Stimulated activated CD4-positive, alpha-beta T cell treated with anti-CD3 and anti-CD28 coated beads, Interleukin-15, amount 100 ng/mL, for 24 hours (primary cell): ENCODE results near the gene PTDSS2.
"Not testable (repeated sequence)": the region's sequence is repeated elsewhere in the genome, so short reads cannot be mapped to it uniquely, and the experiment has no call there.

Experiments used
- DNase-seq: peaks from one replicate; pipeline ENCODE4 v3.0.0-alpha.2; 2020

PTDSS2 gene

DNA sequence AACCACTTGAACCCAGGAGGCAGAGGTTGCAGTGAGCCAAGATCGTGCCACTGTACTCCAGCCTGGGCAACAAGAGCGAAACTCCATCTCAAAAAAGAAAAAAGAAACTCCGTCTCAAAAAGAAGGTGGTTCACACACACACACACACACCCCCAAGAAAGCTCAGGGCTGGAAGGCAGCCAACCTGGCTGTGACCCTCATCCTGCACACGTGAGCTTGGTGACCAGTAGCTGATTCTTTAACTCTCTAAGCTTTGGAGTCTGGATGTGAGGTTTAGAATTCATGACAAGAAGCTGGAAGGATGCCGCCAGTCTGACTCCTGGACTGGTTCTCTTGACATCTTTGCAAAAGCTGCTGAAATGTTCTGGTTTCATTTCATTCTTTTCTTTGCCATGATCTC is 58.9 kb downstream of the PTDSS2 start:
- no peak for DNase-seq

DNA sequence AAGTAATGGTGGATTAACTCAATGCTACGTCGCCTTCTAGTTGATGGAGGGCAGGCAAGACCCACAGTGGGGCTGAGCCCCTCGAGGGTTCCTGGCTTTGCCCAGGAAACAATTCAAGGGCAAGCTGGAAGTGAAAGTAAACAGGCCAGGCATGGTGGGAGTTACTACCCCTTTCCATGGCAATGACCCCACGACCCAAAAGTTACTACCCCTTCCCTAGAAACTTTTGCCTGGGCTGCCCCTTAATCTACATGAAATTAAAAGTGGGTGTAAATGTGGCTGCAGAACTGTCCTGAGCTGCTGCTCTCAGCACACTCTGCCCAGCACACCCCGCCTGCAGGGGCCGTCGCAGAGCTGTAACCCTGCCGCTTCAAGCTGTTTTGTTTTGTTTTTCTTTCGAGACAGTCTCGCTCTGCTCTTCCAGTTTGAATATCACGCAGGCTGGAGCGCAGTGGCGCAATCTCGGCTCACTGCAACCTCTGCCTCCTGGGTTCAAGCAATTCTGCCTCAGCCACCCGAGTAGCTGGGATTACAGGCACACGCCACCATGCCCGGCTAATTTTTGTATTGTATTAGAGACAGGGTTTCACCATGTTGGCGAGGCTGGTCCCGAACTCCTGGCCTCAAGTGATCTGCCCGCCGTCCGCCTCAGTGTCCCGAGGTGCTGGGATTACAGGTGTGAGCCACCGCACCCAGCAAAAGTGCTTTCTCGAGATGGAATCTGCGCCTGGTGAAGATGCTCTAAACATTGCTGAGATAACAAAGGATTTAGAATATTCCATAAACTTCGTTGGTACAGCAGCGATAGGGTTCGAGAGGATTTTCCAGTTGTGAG is 62.9 kb downstream of the PTDSS2 start:
- no peak for DNase-seq

DNA sequence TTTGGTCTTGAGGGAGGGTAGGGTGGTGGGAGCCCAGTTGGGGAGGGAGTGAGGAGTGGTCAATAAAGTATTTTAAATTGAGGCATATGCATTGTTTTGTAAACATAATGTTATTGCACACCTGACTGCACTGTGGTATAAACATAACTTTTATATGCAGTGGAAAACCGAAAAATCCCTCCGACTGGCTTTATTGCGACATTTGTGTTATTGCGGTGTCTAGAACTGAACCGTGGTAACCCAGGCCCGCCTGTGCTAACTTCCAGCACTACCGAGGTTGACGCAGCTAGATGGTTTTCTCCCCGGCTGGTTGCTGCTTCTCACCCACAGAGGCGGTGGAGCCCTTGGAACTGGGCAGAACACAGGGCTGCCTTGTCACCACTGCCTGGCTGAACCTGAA is 64.5 kb downstream of the PTDSS2 start:
- DNase-seq = no peak

DNA sequence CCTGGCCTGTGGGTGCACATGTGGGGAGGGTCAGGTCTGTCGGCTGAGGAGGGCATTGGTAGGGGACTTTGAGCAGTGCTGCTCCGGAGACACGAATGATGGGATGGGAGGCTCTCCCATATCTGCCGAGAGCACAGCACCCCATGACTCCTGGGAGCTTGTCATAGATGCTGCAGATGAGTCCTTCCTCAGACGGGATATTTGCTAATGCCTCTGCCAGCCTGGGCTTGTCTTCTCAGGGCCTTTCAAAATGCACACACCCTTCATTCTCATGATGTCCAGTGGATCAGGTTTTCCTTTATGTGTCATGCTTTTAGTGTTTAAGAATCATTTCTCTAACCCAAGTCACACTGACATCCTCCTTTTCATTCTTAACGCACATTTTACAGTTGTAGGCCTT is 65.1 kb downstream of the PTDSS2 start:
- no peak for DNase-seq

DNA sequence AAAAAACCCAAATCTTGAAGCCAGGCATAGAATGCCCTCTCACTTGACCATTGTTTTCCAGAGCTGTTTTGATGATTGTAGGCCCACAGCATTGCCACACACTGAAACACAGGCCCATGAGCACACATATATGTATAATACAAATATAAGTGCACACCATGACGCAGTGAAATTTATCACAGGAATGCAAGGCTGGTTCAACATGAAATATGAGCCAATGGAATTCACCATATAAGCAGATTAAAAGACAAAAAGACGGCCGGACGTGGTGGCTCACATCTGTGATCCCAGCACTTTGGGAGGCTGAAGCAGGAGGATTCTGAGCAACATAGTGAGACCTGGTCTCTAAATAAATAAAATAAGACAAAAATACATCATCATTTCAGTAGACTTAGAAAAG is 66.3 kb downstream of the PTDSS2 start:
- no peak for DNase-seq

DNA sequence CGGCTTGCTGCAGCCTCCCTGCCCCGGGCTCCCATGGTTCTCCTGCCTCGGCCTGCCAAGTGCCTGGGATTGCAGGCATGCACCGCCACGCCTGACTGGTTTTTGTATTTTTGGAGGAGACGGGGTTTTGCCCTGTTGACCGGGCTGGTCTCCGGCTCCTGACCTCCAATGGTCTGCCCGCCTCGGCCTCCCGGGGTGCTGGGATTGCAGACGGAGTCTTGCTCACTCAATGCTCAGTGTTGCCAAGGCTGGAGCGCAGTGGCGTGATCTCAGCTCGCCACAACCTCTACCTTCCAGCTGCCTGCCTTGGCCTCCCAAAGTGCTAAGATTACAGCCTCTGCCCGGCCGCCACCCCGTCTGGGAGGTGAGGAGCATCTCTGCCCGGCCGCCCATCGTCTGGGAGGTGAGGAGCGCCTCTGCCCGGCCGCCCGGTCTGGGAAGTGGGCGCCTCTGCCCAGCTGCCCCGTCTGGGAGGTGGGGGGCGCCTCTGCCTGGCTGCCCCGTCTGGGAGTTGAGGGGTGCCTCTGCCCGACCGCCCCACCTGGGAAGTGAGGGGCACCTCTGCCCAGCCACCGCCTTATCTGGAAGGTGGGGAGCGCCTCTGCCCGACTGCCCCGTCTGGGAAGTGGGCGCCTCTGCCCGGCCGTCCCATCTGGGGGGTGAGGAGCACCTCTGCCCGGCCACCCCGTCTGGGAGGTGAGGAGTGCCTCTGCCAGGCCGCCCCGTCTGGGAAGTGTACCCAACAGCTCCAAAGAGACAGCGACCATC is 67.0 kb downstream of the PTDSS2 start:
- not testable (repeated sequence) for DNase-seq

DNA sequence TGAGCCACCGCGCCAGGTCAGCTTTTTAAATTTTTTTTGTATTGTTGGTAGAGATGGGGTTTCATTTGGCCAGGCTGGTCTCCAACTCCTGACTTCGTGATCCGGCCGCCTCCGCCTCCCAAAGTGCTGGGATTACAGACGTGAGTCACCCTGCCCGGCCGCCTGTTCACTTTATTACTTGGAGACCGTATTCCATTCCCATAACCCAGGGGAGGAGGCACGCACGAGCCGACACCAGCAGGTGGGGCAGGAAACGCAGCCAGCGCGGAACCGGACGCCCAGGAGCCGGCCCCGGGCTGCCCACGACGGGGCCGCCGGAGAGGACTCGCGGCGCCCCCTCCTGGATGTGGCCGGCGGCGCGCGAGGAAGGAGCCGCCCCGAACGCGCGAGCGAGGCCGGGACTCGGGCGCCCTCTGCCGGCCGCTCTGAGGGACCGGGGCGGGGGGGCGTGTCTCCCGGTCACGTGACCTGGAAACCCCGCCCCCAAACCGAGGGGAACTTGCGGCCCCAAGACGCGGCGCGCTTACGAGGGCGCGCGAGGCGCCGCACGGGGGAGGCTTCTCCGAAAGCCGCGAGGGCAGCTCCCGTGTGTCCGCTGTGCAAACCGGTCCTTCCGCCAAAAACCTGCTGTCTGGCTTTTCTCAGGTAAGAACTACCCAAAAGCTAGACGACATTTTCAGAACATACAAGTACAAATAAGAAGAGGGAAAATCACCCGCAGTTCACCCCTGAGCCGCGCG is 68.6 kb downstream of the PTDSS2 start:
- peak; percentile 87 for DNase-seq

DNA sequence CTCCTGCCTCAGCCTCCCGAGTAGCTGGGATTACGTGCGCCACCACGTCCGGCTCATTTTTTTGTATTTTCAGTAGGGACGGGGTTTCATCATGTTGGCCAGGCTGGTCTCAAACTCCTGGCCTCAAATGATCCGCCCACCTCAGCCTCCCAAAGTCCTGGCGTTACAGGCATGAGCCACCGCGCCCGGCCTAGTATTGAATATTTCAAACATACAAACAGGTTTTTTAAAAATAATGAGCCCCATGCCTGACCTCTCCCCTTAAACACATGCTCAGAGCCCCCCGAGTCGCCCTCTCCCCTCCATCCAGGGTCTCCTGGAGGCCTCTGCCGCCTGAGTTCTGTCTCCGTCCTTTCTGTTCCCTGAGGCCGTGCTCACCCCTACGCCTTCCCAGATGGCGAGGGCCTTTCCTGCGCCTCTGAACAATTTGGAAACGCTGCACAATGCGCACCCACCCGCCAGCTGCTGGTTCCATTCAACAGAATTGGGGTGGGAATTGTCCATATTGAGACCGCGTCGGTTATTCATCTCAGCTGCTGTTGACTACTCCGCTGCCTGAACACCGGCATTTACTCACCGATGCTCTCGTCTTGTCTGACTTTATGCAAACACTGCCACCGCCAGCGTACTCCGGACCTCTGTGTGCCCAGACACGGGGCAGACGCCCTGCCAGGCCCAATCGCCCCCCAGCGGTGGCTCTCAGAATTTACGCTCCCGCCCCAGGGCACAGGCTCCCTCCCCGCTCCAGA is 70.5 kb downstream of the PTDSS2 start:
- DNase-seq = peak; percentile 29

DNA sequence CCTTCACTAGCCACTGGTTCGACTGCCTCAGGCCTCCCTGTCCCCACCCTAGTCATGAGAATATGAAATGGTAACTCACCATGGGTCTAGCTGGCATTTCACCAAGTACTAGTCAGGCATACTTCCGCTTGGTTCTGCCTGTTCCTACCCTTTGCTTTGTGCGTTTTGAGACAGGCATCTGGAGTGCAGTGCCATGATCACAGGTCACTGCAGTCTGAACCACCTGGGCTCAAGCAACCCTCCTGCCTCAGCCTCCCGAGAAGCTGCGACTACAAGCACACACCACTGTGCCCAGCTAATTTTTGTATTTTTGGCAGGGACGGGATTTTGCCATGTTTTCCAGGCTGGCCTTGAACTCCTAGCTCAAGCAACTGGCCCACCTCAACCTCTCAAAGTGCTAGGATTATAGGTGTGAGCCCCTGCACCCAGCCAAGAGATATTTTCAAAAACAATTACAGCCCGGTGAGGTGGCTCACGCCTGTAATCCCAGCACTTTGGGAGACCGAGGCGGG is 71.2 kb downstream of the PTDSS2 start:
- DNase-seq = no peak

DNA sequence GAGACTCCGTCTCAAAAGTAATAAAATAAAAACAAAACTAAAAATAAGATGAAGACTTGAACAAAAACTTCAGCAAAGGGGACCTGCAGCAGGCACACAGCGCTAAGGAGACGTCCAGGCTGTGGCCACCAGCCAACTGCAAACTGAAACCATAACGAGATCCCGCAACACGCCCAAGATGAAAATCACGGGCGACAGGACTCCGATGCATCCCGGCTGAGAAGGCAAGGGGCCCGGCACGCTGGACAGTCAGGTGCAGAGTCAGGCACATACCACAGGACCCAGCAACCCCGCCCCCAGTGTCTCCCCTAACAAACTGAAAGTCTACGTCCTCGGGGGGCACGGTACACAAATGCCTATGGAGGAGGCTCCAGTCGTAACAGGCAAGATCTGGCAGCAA is 76.1 kb downstream of the PTDSS2 start:
- no peak for DNase-seq

DNA sequence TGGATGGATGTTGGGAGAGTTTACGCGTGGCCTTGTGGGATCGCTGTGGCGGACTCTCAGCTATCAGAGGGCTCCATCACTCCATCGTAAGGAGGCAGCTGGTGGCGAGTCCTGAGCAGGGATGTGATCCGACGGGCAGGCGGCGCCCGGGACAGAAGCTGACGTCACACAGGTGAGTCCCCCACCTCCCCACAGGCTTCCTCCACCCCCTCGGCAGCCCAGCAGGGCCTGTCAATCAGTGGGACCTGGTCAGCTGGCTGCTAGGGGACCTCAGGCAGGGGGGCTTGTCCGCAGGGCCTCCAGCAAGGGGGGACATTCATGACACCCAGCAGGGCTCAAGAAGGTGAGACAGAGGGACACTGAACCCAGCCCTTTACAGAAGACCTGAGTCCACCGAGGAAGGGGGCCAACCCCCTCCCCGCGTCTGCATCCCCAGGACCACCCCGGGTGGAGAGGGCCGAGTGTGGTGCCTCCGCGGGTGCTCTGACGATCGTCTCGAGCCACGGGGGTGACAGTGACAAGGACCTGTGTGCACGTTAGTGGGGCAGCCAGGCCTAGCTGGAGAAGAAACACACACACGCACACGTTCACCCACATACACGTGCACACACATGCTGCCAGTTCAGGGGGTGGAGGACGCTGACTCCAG is 78.2 kb downstream of the PTDSS2 start:
- no peak for DNase-seq

DNA sequence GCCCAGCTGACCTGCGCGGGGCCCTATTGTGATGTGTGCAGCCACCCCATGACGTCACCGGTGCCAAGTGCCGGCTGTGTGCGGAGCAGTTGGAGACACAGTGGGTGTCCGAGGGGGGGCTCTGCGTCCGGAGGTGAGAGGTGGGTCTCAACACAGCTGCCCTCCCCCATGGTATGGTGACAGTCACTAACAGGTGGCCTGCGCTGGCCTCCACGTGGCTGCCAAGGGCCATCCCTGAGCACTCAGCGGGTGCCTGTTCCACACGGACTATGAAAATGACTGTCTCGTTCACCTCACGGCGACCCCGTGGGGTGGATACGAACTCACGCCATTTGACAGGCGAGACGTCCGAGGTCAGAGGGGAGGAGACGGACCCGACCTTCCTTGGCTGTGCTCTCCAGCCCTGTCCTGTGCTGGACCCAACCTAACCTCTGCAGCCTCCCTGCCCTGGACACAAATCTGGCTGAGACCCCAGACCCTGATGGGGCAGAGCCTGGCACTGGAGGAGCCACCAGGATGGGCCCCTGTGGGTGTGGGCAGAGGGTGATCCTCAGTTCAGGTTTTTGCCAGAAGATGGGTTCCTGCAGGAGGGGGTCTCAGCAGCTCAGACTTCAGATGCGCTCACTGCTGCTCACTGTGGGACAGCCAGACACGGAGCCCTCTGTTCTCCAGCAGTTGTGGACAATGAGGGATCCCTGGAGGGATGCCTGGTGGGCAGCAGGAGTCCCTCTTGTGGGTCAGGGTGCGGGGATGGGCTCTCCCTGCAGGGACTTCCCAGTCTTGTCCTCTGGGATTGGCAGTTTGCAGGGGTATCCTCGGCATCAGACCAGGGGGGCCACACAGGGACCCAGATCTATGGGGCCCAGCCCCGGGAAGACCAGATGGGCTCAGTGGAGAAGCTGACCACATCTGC is 79.0 kb downstream of the PTDSS2 start:
- DNase-seq = no peak

DNA sequence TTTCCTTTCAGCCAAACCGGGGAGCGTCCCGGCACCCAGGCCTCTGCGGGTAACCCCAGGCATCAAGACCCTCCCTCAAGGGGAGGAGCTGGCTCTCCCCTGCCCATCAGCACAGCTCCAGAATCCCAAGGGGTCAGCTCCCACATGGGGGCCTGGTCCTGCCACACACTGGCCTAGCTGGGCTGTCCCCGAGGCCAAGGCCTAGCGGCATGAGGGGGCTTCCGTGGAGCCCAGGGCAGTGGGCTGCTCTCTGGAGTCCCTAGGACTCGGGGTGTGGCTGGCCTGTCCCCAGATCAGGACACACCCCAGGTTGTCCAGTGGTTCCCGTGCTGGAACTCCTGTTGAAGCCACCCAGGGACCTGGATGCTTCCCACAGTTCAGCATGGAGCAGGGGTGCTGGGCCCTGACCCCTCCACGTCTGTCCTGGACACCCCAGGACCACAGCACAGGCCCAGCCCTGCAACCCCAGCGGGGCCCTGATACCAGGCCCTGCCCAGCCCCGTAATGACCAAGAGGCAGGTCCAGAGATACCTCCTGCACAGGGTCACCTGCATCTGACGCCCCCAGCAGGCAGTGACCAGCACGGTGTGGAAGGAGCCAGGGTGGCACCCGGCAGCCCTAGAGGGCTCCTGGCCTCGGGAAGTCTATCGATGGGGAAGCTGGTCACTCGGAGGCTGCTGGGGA is 79.8 kb downstream of the PTDSS2 start:
- DNase-seq = no peak

DNA sequence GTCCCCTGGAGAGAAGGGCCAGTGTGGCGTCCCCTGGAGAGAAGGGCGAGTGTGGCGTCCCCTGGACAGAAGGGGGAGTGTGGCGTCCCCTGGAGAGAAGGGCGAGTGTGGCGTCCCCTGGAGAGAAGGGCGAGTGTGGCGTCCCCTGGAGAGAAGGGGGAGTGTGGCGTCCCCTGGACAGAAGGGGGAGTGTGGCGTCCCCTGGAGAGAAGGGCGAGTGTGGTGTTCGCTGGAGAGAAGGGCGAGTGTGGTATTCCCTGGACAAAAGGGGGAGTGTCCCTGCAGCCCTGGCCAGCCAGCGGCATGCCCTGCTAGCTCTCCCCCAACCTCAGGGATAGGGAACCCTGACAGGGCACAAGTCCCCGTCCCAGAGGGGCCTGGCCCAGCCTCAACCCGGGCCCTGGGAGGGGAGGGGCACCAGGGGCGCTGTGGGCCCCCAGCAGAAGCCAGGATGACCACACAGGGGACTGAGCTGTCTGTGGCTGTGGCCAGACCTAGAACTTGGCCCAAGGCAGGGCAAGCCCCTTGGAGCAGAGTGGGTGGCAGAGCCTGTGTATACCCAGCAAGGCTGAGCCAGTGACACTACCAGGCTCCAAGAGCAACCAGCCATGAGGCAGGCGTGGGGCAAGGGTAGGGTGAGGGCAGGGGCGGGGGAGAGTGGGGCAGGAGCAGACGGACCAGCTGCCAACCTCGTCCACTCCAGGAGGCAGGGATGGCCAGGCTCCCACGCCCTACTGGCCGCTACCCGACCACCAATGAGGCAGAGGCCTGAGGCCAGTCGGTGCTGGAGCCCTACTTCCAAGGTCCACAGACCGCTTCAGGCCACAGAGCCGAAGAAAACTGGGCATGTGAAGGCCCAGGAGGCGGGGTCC is 81.1 kb downstream of the PTDSS2 start:
- DNase-seq = no peak

DNA sequence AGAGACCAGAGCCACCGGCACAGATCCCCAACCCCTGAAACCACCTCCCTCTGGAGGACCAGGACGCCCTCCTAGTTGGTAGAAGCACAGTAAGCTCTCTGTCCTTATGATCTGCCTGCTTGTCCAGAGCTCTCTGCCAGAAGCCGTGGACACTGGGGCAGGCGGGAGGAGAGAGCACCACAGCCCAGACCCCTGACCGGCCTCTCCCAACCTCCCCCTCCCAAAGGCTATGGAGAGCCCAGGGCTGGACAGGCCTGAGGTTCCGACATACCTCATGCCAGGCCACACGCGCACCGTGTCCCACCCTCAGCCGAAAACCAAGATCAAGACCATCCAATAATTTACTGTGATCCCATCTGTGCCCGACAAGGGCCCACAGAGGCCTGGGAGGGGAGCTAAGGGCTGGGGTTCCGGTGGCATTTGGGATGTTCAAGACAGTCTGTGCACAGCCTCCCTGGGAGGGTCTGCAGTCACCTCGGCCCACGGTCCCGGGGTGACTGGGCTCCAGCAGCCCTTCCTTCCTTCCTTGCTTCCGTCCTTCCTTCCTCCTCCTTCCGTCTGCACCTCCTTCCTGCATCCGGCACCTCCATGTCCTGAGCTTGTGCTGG is 81.9 kb downstream of the PTDSS2 start:
- DNase-seq = no peak

DNA sequence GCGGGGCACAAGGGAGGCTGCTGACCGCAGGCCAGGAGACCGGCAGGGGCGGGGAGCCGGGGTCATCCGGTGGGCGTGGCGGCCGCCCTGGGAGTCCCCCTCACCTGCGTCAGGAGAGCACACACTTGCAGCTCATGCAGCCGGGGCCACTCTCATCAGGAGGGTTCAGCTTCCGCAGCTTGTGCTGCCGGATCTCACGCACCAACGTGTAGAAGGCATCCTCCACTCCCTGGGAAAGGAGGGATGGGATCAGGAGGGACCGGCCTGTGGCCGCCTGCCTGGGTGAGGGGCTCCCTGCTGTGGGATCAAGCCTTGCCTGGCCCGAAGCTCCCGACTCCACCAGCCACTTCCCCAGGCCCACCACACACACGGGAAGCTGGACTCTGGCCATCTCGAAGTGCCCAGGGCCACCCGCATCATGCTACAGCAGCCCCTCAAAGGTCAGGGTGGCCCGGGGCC is 82.5 kb downstream of the PTDSS2 start:
- no peak for DNase-seq

DNA sequence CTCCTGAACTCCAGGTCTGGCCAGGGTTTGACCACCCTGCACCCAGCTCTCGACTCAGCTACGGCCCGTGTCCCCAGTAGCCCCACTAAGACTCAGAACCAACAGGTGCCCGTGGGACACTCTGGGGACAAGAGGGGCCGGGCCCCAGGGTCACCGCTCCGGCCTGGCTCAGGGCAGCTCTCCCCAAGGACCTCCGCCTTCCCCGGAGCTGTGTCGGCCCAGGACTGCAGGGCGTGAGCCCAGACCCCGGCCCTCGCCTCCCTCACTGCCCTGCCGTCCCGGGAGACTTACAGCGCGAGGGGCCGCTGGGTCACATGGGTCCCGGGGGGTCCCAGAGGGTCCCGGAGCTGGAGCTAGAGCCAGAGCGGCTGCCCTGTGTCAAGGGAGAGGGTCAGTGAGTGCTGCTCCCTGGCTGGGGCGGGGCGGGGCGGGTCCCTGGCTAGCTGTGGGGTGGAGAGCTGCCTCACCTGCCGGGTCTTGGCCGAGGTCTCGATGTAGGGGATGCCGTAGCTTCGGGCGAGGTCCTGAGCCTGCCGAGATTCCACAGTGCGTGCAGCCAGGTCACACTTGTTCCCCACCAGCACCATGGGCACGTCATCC is 83.0 kb downstream of the PTDSS2 start:
- no peak for DNase-seq
